MM.1S (cell line): ENCODE results near the gene ADGRL3.

ENCODE experiments used
- CTCF ChIP-seq: fragments of 300-600 bp; sonication (generic); IDR thresholded peaks from 2 replicates; pipeline ENCODE4 v1.5.1; 2016; ENCODE audit warnings: antibody characterized with exemption, low read length, mixed read lengths
- EZH2 ChIP-seq: fragments of 300-600 bp; sonication (generic); optimal IDR thresholded peaks from 2 replicates; pipeline ENCODE3; 2017; ENCODE audit warnings: low read depth, mild to moderate bottlenecking, antibody characterized with exemption, low read length, mixed read lengths
- EZH2phosphoT487 ChIP-seq: fragments of 300-600 bp; sonication (generic); IDR thresholded peaks from 2 replicates; pipeline ENCODE4 v1.6.1; 2018; ENCODE audit warnings: antibody characterized with exemption, low read length

GRCh38 chr4:61199873-61200186 is 296 bp upstream of the ADGRL3 start:
- TF ChIP-seq CTCF (no peak), EZH2 (no peak), EZH2phosphoT487 (no peak)
